ENCODE results near the gene IQCH.
A peak's percentile ranks its signal among the peaks of the same experiment; 100 is the strongest.

IQCH gene

GRCh38 chr15:67460521-67460920 is 205.9 kb downstream of the IQCH start:
- DNase-seq = no peak
- Mint-ChIP-seq H3K4me3 (no peak overlapping the region), H3K4me1 (peaks cover 24% of the 10 kb centered on the region), H3K9me3 (no peaks in the 10 kb centered on the region), H3K27me3 (ENCODE audit: low read depth, poor library complexity) (peaks cover 20% of the 10 kb centered on the region), H3K36me3 (ENCODE audit: low read depth) (no peaks in the 10 kb centered on the region), H3K27ac (peak overlapping the region; percentile 57)
- no peak for TF ChIP-seq CTCF (IDR thresholded peaks at IDR 0.05)

- H3K36me3 Mint-ChIP-seq (ENCODE audit: low read depth) = no peaks in the 10 kb centered on the region
- peaks cover 24% of the 10 kb centered on the region for H3K4me1 Mint-ChIP-seq
- H3K27me3 Mint-ChIP-seq (ENCODE audit: low read depth, poor library complexity) = peaks cover 17% of the 10 kb centered on the region
- no peak for DNase-seq
- no peak for TF ChIP-seq CTCF (IDR thresholded peaks at IDR 0.05)
- H3K27ac Mint-ChIP-seq = no peak overlapping the region
- H3K4me3 Mint-ChIP-seq = no peak overlapping the region
- no peaks in the 10 kb centered on the region for H3K9me3 Mint-ChIP-seq
These were observed 207.1 kb downstream of the IQCH start for GRCh38 chr15:67461735-67462134.

- Mint-ChIP-seq H3K27me3 (ENCODE audit: low read depth, poor library complexity) (peaks cover 18% of the 10 kb centered on the region), H3K27ac (no peak overlapping the region), H3K9me3 (no peaks in the 10 kb centered on the region), H3K4me3 (no peak overlapping the region), H3K4me1 (peaks cover 21% of the 10 kb centered on the region), H3K36me3 (ENCODE audit: low read depth) (no peaks in the 10 kb centered on the region)
- no peak for TF ChIP-seq CTCF (IDR thresholded peaks at IDR 0.05)
- DNase-seq = no peak
These were observed 208.3 kb downstream of the IQCH start for GRCh38 chr15:67462875-67463274.

- H3K36me3 Mint-ChIP-seq (ENCODE audit: low read depth) = no peaks in the 10 kb centered on the region
- no peak overlapping the region for H3K4me3 Mint-ChIP-seq
- H3K27ac Mint-ChIP-seq = no peak overlapping the region
- H3K4me1 Mint-ChIP-seq = peaks cover 15% of the 10 kb centered on the region
- H3K9me3 Mint-ChIP-seq = no peaks in the 10 kb centered on the region
- TF ChIP-seq CTCF (IDR thresholded peaks at IDR 0.05) = no peak
- no peak for DNase-seq
- peaks cover 18% of the 10 kb centered on the region for H3K27me3 Mint-ChIP-seq (ENCODE audit: low read depth, poor library complexity)
These were observed 208.9 kb downstream of the IQCH start for GRCh38 chr15:67463488-67463887.

- DNase-seq = no peak
- Mint-ChIP-seq H3K27me3 (ENCODE audit: low read depth, poor library complexity) (peaks cover 21% of the 10 kb centered on the region), H3K27ac (no peak overlapping the region), H3K36me3 (ENCODE audit: low read depth) (no peaks in the 10 kb centered on the region), H3K4me3 (no peak overlapping the region), H3K4me1 (peaks cover 5% of the 10 kb centered on the region), H3K9me3 (no peaks in the 10 kb centered on the region)
- TF ChIP-seq CTCF (IDR thresholded peaks at IDR 0.05) = no peak
These were observed 210.8 kb downstream of the IQCH start for GRCh38 chr15:67465196-67465952.

GRCh38 chr15:67468416-67468815 is 213.8 kb downstream of the IQCH start:
- no peak overlapping the region for H3K4me3 Mint-ChIP-seq

More at GRCh38 chr15:67468416-67468815, 213.8 kb downstream of the IQCH start:
- H3K27ac Mint-ChIP-seq = no peak overlapping the region
- no peak for TF ChIP-seq CTCF (IDR thresholded peaks at IDR 0.05)
- no peaks in the 10 kb centered on the region for H3K36me3 Mint-ChIP-seq (ENCODE audit: low read depth)
- H3K4me1 Mint-ChIP-seq = no peaks in the 10 kb centered on the region
- no peak for DNase-seq
- no peaks in the 10 kb centered on the region for H3K9me3 Mint-ChIP-seq
- H3K27me3 Mint-ChIP-seq (ENCODE audit: low read depth, poor library complexity) = peaks cover 21% of the 10 kb centered on the region
